GM19452 (cell line): Measurements from ENCODE around the gene PLA2G4E.

Experiments used
- ATAC-seq: cut with Tn5 transposase; IDR thresholded peaks from one replicate; pipeline ENCODE4 v1.9.1; 2021; ENCODE audit not compliant: unreplicated experiment

PLA2G4E gene

DNA sequence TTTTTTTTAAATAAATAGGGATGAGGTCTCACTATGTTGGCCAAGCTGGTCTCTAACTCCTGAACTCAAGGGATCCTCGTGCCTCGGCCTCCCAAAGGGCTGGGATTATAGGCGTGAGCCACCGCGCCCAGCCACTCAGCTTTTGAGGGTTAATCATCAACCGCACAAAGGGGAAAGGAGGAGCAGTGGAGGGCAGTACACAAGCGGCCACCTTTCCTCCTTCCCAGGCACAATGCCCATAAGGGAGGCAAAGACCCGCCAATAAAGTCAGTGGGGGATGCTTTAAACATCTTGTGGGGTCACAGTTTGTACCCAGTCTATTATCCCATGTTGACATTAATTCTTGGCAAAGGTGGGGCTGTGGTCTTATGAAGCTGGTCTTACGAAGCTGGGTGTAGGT, 80.9 kb downstream of the PLA2G4E start:
- no peak for ATAC-seq

DNA sequence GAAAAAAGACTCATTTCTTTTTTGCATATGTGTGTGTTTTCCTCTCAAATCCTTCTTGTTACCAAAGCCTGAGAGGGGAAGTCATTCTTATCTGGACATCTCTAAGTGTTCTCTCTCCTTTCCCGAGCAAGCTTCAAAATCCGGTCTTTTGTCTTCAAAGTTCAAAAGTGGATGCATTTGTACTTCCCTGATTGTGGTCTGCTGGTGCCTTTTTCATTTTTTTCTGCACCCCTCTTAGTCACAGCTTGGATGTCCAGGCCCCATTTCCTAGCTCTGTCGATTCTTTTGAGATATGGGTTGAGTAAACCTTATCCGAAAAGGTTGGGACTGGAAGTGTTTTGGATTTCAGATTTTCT, 83.3 kb downstream of the PLA2G4E start:
- no peak for ATAC-seq

DNA sequence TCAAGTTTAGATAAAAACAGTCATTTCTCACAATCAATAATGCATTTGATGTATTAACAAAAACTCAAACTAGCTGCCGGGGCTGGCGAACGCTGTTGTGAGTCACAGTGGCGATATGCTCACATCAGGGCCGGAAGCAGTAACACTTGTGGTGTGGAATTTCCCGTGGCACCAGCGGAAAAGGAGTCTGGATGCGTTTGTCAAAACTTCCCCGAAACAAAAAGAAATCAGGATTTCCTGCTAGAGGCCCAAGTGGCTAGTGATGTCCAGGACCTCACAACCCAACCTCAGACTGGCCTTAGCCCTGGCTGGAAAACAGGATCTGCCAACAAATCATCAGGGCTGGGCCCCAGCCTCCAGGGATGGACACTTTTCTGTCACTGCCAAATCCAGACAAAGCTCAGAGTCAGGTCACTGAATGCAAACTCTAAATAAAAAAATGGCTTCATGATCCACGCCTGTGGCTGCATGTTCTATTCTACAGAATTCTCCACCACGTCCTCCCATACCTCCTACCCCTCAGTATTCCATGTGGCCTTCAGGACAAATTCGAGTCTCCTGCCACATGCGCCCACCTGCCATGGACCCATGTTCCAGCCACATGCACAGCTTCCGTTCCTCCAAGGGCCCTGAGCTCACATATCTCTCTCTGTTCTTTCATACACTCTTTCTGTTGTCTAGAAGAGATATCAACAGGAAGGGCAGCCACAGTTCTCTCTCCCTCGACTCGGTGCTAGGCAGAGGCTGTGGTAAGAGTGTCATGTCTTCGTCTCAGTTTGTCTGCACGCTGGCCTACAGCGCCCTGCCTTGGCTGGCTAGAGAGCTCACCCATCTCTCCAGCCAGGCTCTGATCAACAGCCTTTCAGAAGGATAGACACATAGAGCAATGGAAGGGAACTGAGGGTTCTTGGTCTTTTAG, 83.9 kb downstream of the PLA2G4E start:
- ATAC-seq, result no peak

DNA sequence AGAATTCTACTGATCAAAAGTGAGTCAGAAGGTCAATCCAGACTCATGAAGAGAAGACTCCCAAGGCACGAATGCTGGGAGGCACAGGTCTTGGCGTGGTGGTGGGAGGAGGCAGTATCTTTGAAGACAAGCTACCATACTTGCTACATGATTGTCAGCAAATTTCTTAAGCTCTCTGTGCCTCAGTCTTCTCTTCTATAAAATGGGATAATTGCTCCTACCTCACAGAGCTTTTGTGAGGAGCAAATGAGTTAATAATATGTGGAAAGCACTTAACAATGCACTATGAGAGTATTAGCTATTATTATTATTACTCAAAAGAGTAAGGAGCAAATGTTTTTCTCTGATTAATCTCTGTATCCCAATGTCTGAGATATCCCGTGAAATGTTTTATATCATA, 84.7 kb downstream of the PLA2G4E start:
- no peak for ATAC-seq

DNA sequence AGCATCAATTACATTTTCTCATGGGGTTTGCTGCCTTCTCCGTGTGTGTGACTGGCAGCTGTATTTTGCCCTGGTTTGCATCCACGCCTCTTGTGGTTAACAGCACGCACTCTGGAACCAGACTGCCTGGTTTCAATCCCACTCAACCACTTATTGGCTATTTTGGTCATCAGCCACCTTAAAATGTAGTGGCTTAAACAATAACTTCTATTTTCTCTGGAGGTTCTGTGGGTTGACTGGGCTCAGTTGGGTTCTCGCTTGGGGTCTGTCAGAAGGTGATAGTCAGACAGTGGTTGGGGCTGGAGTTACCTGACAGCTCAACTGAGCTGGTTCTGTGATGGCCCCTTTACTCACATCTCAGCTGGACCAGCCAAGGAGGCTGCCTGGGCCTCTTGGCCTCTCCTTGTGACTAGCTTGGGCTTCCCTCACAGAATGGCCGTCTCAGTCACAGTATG, 85.2 kb downstream of the PLA2G4E start:
- ATAC-seq, result no peak

DNA sequence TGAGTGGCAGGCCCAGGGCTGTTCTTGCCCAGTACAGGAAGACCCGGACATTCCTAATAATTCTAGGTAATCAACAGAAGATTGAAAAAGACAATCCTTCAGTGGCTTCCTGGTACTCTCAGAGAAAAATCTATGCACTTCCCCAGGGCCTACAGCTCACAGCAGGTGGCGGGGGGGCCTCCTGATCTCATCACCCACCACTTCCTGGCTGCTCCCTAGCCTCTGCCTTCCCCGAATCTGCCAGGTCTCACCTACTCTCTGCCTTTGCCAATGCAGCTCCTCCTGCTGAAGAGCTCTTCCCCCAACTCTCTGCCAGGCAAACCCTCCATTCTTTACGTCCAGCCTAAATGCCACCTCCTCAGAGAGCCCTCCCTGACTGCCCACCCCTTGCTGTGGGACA, 86.0 kb downstream of the PLA2G4E start:
- no peak for ATAC-seq

DNA sequence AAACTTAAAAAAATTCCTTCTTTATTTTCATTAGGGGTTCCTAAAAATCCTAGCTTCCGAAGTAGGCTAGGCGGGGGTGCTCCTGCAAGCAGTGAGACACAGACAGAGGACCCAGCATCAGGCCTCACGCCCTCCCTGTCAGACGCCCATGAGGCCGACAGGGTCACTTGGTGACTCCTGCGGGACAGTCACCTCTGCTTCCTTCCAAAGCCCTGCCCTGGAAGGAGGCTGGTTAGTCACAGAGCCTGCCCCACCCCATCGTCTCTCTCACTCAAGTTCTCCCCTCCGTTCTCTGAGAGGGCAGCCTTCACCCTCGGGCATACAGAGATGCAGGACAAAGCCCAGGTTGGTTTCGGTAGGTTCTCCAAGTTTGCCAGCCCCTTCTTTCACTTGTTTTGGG, 87.1 kb downstream of the PLA2G4E start:
- no peak for ATAC-seq

DNA sequence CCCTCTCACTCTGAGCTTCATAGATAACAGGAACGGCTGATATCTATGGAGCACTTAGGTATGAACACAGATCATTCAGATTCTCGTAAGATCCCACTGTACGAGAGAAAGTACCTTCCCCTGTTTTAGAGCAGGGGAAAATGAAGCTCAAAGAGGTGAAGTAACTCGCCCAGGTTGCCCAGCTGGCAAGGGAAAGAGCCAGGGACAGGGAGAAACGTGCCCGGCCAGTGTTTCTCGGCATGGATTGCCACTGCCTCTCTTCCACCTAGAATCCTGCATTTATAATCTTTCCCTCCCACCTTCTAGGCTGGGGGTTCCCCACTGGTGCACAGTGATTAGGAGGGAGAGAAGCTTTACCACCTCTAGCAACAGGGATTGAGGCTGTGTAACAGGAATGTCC, 87.5 kb downstream of the PLA2G4E start:
- no peak for ATAC-seq

DNA sequence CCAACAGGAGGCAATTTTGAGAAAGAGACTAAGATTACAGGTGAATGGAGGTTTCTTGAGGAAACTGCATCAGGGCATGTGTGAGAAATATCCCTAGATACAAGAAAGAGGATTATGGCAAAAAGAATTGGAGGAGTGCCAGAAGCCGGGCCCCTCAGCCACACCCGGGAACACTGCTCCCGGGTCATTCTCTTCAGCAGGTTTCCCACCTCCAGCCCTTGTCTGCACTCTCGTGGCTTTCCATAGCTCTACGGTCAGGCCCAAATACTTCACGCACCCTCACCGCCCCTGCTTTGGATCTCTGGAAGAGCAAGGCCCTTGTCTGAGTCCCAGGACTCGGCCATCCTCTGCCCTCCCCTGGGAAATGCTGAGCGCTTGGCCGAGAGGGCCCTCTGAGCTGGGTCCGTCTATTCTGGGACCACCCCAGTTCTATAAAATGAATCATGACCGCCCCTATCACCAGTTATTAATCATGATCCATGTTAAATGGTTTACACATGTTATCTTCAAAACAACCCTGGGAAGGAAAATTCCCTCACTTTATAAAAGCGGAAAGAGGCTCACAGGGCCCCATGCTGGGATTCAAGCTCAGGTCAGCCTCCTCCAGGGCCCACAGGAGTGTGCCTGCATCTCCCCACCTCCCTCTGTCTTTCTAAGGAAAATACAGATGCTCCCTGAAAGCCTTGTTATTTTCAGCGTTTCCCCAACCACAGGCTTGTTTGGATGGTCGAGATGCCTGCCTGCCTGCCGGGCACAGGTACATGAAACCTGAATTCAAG, 88.1 kb downstream of the PLA2G4E start:
- ATAC-seq, result no peak

DNA sequence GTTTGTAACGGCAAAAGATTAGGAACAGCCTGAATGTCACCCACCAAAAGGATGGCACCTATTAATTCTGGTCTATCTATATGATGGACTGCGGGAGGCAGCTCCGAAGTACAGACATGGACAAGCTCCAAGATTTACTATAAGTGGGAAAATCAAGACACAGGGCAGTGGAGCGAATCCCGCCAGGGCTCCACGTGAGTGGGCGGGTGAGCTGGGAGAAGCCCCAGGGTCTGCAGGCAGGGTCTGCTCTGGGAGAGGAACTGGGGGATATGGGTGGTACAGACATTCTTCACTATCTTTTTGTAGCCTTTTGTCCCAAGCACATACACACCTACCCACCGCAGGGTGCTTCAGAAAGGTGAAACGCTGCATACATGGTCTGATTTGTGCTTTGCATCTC, 88.7 kb downstream of the PLA2G4E start:
- ATAC-seq, result no peak
